GM12864 (cell line): ENCODE data around the gene PRKG1.
"Not testable (repeated sequence)": the region's sequence is repeated elsewhere in the genome, so short reads cannot be mapped to it uniquely, and the experiment has no call there.

Experiments used
- DNase-seq: peaks from one replicate; pipeline ENCODE4 v3.0.0-alpha.2; 2011; ENCODE audit warnings: low read depth
- H3K4me3 ChIP-seq: 2 replicates; pipeline ENCODE4 v1.5.1; 2011; ENCODE audit warnings: mild to moderate bottlenecking, low read depth, low read length, control low read depth
- TF ChIP-seq, protein P1 (sequence below): IDR thresholded peaks from 2 replicates; pipeline ENCODE4 v1.5.1; 2011; ENCODE audit warnings: low read depth, mild to moderate bottlenecking, moderate library complexity, low read length, control low read depth, inconsistent platforms; ENCODE audit errors: missing control alignments

Gene PRKG1

DNA sequence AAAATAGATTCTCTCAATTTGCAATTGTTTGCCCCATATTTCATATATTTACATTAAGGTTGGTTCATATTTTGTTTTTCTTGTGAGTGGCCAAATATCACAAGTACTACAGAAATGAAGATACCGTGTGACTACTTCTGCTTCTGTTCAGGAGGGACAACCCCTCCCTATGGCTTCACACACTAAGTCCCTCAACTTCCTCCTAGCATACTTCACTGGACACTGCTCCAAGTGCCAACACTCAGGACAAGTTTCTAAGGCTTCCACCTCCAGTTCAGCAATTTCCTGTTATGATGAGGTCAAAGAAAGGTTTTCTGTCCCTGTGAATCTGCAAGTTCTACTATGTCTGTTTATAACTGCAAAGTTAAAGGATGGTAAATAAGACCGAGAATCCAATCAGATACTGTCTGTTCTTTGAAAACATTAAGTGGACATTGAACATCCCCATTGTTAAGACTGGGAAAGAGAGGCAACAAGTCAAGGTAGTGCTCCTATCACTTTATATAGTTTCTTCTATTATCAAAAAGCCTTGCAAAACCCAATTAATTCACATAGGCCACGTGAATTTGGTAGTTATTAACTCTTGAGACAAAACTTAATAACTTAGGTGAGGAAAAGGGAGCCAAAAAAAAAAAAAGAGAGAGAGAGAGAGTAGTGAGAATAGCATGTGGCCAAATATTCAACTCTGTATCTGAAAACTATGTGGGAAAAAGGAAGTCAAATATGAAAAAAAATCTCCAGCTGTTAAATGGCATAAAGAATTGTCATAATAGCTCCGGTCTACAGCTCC lies 1158.5 kb downstream of the PRKG1 start:
- no peak for DNase-seq
- H3K4me3 ChIP-seq = no peak overlapping the region

GRCh38 chr10:52233351-52233991 lies 1159.2 kb downstream of the PRKG1 start:
- not testable (repeated sequence) for DNase-seq, H3K4me3 ChIP-seq

More for the DNA sequence above, 1158.5 kb downstream of the PRKG1 start:
- TF ChIP-seq, protein P1, sequence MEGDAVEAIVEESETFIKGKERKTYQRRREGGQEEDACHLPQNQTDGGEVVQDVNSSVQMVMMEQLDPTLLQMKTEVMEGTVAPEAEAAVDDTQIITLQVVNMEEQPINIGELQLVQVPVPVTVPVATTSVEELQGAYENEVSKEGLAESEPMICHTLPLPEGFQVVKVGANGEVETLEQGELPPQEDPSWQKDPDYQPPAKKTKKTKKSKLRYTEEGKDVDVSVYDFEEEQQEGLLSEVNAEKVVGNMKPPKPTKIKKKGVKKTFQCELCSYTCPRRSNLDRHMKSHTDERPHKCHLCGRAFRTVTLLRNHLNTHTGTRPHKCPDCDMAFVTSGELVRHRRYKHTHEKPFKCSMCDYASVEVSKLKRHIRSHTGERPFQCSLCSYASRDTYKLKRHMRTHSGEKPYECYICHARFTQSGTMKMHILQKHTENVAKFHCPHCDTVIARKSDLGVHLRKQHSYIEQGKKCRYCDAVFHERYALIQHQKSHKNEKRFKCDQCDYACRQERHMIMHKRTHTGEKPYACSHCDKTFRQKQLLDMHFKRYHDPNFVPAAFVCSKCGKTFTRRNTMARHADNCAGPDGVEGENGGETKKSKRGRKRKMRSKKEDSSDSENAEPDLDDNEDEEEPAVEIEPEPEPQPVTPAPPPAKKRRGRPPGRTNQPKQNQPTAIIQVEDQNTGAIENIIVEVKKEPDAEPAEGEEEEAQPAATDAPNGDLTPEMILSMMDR = no peak

GRCh38 chr10:52239771-52240170 lies 1165.5 kb downstream of the PRKG1 start:
- no peak for DNase-seq
- H3K4me3 ChIP-seq = no peak overlapping the region
- TF ChIP-seq, protein P1 = no peak

- no peak overlapping the region for H3K4me3 ChIP-seq
- TF ChIP-seq, protein P1 = no peak
- DNase-seq = no peak
Observed at GRCh38 chr10:52245547-52245946, 1171.3 kb downstream of the PRKG1 start.

DNA sequence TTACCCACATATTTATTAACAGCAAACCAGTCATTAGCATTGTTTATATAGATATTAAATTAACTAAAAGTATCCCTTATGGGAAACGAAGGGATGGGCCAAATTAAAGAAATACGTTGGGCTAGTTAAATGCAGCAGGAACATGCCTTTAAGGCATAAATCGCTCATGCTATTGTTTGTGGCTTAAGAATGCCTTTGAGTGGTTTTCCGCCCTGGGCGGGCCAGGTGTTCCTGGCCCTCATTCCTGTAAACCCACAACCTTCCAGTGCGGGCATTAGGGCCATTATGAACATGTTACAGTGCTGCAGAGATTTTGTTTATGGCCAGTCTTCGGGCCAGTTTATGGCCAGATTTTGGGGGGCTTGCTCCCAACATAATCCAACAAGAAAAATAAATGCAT lies 1173.6 kb downstream of the PRKG1 start:
- DNase-seq, H3K4me3 ChIP-seq: not testable (repeated sequence)

DNA sequence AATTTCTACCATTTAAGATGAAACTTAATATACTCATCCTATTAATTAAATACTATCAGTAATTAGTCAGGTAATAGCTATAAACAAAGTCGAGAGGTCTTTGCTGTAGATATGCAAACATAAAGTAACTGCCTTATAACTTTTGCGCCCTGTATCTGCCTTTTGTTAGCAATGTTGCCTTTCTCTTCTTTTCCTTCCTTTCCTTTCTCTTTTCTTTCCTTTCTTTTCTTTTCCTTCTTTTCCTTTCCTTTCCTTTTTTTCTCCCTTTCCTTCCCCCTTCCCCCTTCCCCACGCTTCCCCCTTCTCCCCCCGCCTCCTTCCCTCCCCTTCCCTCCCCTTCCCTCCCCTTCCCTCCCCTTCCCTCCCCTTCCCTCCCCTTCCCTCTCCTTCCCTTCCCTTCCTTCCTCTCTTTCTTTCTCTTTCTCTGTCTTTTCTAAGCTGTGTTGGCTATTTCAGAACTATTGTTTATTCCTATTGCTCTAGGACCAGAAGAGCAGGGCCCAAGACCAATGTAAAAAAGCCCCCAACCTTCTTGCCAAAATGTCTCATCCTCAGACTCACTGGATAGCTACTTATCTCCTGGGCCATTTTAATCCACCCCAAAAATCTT lies 1174.5 kb downstream of the PRKG1 start:
- TF ChIP-seq, protein P1 = no peak
- no peak for DNase-seq
- H3K4me3 ChIP-seq = no peak overlapping the region

DNA sequence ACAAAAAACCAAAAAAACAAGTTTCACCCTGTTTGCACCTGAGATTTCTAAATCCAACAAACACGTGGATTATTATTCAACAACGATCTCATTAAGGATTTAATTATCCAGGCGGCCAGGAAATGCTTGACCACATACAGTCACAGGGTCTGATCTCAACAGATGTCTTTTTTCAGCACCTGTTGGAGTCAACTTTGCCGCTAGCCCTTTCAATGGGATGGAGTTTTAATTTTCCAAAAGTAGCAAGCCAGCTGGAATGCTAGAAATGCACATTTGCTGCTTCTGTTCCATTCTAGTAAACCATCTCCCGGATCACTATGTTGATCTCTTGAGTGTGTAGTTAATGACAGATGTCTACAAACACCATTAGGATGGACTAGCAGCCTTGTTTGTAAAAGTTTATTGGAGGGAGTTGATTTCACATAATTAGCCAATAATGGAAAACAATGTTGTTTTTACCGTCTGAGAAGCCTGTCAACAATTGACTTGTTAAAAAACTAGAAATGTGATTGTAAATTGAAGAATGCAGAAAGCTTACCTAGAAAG lies 1175.6 kb downstream of the PRKG1 start:
- DNase-seq = no peak
- TF ChIP-seq, protein P1 = no peak
- H3K4me3 ChIP-seq = no peak overlapping the region
